Measurements from ENCODE around the gene HOXD3.

Gene HOXD3
- total RNA-seq, result 0 reads per million in 2 donors

DNA sequence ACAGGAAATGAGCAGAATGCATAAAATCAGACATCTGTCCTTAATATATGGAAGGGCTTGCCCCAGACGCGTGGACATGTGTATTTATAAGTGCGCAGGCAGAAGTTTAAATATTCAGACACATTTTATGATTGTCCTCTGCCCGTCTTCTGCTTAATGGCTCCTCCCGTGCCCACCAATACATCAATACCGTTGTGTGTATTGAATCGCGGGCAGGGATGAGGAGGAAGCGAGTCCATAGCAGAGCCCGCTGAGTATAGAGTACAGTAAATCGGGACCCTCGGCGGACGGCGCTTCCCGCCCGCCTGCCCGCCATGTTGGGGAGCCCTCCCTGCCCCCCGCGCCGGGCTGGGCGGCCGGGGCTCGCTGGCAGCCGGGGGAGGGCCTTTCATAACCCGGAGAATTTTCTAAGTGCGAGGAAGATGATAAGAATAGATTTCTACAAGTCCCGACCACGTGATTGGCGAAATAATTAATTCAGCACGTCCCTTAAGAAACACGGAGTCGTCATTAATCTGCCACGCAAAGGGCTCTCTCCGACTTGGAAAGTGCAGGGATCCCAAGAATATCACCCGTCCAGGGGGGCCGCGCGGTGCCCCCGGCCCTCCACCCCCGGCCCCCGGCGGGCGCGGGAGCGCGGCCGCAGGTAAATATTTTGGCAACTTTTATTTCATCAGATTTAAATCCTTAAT, at the start of gene HOXD3:
Gene HOXD3, plus strand, starts transcription at position 501 of the 692 bp plus-strand sequence. CDS start 11,808 bp downstream, outside the sequence.
- DNase-seq, result no peak

DNA sequence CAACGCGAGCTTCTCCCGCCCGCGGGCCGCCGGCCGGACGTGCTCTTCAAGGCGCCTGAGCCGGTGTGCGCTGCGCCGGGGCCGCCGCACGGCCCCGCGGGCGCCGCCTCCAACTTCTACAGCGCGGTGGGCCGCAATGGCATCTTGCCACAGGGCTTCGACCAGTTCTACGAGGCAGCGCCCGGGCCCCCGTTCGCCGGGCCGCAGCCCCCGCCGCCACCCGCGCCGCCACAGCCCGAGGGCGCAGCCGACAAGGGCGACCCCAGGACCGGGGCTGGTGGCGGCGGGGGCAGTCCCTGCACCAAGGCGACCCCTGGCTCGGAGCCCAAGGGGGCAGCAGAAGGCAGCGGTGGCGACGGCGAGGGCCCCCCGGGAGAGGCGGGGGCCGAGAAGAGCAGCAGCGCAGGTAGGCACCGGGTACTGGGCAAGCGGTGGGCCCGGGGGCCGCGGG, 49.4 kb upstream of the HOXD3 start:
- no peak for DNase-seq

DNA sequence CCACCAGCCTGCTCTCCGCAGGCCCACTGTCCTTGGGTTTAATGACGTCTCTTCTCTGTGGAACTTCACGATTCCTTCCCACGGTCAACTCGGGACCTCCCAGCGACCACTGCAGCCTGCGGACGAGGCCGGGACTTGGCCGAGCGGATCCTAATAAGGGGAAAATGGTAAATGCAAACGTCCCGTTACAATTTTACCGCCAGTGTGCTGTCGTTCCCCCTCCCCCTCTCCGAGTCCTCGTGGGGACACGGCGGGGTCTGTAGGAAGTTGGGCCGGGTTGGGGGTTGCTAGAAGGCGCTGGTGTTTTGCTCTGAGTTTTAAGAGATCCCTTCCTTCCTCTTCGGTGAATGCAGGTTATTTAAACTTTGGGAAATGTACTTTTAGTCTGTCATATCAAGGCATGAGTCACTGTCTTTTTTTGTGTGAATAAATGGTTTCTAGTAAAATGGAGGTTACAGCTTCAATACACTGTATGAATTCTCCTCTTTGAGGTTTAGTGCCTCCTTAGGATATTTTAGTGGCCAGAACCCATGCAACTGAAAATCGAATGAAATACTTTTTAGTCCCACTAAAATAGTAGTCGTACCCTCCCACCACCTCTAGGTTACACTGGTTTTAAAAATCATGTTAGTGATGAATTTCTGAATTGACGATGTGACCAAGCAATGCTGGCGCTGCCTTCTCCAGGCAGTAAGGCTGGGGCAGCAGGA, 47.8 kb upstream of the HOXD3 start:
- DNase-seq, result no peak

DNA sequence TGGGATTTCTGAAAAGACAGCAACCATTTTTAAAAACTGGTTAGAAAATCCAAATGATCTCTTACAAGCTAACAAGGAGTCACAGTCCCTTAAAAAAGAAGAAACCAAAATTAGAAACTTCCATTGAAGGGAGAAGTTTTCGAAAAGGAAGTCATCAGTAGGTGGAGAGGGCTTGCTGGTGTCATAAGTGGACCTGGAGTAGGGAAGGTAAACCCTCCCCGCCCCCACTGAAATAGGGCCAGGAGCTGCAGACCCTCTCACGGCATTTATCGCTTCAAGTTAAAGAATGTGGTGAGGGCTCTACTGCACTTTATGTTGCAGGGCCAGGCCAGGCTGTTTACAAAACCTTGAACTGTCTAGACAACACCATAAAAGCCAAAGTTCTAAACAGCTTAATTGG, 47.2 kb upstream of the HOXD3 start:
- no peak for DNase-seq

DNA sequence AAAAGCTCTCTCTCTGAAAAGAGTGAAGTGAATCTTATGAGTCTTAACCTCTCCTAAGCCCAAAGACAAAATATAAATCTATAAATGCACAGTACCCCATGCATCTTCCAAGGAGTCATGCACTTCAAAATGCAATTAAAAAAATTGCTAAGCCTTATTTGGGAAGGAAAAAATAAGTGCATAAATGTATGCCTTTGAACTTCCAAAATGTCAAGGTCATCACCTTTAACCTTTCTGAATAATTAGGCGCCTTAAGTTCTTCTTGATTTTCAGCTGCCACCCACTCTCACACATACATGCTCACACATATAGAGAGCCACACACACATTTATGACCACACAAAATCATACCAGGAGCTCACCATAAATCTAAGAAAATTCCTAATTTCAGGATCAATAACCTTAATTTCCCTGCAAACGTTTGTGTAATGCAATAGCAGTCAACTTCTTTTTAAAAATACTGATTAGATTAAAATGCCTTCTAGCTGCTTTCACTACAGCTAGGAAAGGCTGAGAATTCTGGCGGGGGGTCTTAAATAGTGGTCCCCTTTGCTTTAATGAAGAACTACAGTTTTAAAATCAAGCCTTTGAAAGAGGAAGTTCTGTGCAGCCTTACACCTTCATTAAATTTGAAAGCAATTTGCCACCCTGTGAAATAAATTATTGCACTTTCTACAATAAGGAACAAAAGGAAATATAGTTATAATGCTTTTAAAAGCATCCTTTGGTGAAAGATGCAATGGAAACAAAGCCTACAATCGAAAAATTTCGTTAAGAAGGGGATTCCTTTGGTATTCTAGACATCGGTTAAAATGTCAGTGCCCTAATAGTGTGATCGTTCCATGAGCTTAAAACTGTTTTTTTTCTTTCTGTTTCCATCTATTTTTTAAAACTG, 46.4 kb upstream of the HOXD3 start:
- no peak for DNase-seq

- DNase-seq, result no peak
These were observed 45.8 kb upstream of the HOXD3 start for GRCh38 chr2:176111309-176111663.

DNA sequence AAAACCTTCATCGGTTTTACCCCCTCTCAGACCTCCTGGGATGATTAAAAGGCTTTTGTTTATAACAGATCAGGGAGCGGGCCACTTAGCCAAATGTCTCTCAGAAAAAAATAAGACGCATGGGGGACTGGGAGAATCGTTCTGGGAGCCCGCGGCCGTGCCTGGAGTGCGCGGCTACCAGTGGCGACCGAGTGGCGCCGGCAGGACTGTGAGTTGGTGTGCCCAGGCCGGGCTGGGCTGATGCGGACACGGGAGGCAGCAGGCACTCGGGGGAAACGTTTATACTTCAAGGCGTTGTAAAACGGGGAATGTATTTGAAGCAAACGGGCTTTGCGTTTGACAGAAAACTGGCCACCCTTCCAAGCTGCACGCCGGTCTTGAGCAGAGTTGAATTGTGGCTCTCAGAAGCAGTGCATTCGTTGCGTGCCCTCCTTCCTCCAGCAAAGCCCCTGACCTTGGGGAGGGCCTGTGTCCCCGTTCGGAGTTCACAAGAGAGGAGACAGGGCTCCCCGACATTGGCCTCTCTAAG, 45.2 kb upstream of the HOXD3 start:
- DNase-seq, result no peak

DNA sequence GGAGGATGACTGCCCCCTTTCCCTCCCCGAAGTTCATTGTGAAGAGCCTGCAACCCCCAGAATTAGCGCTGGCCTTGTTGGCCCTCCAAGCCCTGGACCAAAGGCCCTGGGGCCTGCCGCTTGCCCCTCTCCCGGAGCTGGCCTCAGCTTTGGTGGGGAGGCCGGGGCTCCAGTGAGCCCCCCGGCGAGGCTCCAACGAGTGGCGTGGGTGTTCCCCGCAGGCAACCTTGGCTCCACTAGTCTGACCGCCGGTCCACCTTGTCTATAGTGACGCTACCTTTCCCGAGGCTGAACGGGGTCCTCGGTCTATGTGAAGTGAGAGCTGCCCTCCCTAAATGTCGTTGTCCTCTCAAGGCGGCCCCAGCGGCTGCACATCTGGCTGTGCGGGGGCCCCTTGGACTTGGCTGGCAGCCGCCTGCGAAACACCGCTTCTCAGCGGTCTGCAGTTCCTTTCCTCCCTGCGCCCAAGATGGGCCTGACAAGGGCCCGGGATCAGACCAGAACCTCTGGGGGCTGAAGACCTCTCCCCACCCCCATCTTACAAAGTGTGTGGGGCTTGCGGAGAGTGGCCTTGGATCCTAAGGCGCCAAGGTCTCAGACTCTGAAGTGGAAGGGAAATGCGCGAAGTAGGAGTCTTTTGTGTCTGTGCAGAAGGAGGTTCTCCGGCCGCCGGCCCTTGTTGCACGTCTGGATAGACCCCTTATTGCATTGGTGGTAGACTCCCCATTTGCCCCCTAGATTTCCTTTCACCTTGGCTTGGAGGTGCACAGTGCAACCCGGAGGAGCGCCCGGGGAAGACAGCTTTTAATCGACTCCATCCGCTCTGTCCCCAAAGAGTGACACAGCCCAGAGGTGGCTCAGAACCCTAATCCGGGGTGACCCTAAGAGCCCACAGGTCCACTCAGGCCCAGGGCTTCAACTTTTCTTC, 44.5 kb upstream of the HOXD3 start:
- no peak for DNase-seq

GRCh38 chr2:176114120-176114929, 42.8 kb upstream of the HOXD3 start:
- DNase-seq, result no peak

DNA sequence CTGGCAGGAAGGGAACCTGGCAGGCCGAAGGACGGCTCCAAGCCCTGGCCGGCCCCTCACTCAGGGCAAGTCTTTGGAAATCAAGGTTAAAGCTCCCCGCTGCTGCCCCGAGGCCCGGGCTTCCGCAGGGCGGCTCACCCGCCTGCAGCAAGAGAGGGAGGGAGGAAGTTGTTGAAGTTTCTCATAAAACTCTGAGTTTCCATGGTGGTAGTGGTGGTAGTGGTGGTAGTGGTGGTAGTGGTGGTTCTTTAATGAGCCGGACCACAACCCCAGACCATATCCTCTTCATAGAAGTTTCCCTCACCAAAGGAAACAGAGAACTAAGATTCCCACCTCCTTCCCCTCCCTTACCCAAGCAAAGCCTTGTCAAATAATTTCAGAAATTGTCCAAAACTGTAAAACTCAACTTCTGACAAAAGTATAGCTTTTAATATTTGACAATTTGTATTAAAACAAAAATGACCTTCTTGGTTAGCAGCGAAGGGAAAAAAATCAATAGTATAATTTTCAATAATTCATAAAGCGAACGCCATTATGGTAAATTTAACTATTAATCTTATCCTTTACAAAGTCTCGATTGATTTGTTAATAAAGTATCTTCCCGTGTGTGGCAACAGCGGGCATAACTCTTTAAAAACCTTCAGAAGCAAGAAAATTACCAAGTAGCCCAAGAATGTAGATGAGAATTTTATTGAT, 42.0 kb upstream of the HOXD3 start:
- no peak for DNase-seq

DNA sequence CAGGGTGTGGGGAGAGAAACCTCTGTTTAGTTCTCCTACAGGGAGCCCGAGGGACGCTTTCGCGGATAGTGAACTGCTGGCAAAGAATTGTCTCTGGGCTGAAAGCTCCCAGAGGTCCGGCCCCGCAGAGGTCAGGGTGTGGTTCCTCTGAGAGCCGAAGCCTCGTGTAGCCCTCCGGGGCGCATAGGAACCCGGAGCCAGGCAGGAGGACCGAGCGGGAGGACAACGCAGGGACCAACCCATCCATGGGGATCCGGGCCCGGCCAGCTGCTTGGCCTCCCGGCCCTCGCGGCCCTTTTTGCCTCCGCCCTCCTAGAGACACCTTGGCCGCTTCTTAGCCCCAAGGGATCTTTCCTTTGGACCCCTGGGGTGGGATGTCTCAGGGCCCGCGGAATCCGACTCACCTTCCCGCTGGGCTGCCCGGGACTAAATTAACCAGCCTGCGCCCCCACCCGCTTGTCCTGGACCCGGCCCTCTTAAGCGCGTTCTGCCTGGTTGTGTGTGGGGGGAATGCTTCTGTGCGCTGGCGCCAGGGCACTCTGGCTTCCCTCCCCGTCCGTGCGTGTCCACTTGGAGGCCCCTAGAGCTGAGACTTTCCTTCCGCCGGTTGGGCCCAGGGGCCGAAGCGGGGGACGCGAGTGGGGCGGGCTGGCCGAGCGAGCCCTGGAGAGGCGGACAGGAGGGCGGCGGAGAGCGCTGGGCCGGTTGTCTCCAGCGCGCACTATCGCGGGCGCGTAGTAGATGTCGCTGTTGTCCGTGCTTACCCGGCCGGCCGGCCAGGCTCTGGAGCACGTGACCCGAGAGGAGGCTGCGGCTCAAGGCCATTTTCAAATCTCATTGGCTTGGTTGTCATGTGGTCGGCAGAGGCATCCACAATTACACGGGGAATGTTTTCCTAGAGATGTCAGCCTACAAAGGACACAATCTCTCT, 41.0 kb upstream of the HOXD3 start, which contains the start of gene HOXD10:
Gene HOXD10, plus strand, starts transcription at position 896 of the 931 bp plus-strand sequence. CDS start 56 bp downstream, outside the sequence.
- no peak for DNase-seq

DNA sequence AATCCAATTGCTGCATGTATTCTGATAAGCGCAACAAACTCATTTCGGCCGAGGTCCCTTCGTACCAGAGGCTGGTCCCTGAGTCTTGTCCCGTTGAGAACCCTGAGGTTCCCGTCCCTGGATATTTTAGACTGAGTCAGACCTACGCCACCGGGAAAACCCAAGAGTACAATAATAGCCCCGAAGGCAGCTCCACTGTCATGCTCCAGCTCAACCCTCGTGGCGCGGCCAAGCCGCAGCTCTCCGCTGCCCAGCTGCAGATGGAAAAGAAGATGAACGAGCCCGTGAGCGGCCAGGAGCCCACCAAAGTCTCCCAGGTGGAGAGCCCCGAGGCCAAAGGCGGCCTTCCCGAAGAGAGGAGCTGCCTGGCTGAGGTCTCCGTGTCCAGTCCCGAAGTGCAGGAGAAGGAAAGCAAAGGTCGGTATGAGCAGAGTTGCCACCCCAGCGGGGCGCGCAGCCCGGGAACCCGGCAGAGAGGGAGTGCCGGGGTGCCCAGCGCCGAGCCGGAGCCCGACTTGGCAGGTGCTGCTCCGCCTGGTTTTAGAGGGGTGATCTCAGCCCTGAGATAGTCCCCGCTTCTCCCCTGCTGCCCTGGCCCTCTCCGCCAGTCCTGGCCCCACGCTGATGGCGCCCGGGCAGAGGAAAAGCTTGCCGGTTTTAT, 39.8 kb upstream of the HOXD3 start:
- no peak for DNase-seq

DNA sequence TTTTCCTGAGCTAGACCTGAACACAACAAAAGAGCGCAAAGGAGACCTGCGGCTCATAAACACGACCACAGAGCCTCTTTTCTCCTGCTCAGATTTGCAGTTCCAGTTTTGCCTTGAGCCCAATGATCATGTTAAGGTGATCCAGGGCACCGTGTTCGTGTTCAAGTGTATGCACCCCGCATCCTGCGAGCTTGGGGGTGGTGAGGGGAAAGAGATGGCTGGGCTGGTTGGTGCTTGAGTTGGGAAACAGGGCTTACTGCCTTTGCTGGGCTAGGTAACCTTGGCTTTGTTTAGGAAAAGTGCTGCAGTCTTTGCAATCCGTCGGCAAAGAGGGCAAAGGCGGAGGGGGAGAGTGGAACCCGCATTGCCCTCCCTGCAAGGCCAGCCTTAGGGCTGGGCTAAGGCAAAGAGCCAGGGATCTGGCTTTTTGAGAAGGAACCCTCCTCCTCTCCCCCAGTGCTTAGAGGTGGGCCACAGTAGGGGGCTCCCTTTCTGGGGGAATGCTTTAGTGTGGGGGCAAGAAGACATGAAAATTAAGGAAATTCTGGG, 39.2 kb upstream of the HOXD3 start:
- DNase-seq, result no peak

GRCh38 chr2:176118601-176119339, 38.3 kb upstream of the HOXD3 start:
- DNase-seq, result no peak

DNA sequence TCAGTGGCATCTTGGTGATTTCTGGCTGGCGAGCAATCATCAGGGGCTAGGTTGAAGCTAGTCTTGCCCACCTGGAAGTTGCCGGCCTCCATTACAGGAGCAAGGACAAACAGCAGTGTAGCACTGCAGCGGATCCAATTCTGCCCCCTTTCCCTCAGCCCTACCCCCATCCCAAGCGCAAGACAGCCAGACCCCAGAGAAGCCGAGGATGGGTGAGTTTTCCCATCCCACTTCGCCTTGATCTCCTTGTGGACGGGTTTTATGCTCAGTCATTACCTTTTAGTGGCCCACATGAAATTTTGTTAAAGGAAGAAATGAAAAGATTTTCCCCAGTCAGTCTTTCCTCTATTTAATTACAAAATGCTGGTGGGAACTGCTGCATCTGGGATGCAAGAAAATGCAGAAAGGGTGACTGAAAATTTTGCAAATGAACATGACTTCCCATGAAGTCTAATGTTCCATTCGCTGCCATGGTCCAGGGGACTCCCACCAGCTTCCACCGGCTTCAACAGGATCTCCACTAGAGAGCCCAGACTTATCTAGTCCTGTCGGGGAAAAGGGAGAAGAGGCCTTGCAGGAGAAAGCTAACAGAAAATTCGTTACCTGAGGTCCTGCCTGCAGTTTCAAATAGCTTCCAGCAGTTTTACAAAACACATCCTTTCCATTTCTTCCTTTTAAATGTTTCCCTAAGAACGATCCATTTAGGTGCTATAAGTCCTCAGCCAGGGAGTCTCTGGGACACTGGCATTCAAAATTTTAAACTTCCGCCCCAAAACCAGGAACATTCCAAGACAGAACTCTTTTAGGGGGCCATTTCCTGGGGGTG, 36.5 kb upstream of the HOXD3 start:
- no peak for DNase-seq
